Activated CD4-positive, alpha-beta T cell treated with anti-CD3 and anti-CD28 coated beads, Interleukin-10, Interleukin-2, amounts not matched to agents 100 ng/mL and 50 ng/mL, durations not matched to agents 16 hours and 8 hours (primary cell): Measurements from ENCODE around the gene ZBTB39.
A peak's percentile ranks its signal among the peaks of the same experiment; 100 is the strongest.
"Not testable (repeated sequence)": the region's sequence is repeated elsewhere in the genome, so short reads cannot be mapped to it uniquely, and the experiment has no call there.

Experiments used
- DNase-seq: peaks from one replicate; pipeline ENCODE4 v3.0.0-alpha.2; 2020

Gene ZBTB39

DNA sequence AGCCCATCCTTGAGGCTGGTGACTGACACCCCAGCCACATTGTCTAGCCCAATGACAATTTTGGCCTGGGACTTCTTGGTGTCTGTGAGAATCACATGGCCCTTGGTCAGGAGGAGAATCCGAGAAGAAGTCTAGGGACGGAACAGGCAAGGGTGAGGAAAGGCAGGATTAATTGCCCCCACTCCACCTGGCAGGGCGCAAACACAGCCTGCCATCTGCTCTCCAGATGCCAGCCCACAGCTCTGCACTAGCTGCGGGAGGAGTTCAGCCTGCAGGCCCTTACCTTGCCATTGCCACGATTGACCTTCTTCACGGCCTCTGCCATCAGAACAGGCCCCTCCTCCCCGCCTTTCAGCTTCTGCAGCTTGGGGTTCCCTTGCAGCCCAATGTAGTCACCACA lies 23.1 kb upstream of the ZBTB39 start:
- no peak for DNase-seq

DNA sequence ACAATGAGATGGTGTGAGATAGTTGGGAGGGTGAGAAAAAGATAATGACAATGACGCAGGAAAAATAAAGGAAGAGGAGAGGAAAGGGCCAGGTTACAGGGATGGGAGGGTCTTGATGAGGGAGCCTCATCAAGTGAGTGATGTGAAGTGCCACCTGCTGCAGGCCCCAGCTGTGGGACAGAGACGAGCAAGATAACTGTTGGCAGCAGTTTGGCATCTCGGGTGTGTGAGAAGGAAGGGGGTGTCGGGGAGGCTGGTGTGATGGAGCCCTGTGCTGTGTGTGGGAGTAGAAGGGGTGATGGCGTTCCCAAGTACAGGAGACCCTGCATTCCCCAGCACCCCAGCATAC lies 21.4 kb upstream of the ZBTB39 start:
- DNase-seq = no peak

DNA sequence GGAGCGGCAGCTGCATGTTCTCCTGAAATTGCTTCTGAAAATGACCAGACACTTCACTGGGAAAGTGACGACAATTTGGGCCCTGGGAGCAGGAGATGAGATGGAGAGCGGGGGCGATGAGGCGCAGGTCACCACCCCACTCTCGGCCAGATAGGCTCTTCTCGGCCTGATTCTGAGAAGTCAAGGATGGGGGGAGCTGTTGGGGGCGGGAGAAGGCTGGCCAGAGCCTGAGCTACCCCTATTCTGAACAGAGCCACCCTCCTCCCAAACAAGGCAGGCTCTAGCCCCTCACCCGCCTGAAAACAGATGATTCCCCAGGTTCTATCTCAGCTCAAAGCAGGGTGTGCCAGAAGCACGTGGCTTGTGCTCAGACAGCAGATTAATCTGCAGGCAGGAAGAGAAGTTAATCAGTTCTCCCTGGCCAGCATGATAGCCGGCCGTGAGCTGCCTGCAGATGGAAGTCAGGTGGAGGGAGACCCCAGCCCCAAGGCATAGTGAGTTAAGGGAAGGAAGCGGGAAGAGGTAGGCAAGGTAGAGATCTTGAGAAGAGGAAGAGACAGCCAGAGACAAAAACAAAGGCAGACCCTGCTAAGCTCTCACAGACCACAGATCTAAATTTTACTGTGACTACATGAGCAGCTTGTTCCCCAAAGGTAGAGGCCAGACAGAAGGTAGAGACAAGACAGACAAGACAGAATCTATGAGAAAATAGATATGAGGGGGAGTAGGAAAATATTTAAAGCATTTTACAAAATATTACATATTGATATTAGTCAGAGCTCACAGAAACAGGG lies 20.9 kb upstream of the ZBTB39 start:
- DNase-seq = no peak

DNA sequence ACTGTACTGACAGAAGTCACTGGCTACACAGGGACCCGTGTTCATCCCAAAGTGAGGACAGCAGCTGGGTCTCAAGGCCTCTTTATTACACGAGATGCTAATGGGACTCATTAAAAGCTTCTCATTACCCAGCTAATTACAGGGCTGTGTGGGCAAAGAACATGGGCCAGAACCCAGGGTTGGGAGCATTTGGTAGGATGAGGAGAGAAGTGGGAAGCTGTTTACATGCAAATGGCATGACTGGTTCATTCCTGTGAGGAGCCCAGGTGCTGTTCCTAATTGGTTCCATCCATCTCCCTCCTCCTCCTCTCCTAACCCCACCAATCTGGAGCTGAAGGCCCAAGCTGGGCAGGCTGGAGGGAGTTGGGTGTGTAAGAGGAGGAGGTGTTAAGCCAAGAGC lies 18.9 kb upstream of the ZBTB39 start:
- DNase-seq = no peak

DNA sequence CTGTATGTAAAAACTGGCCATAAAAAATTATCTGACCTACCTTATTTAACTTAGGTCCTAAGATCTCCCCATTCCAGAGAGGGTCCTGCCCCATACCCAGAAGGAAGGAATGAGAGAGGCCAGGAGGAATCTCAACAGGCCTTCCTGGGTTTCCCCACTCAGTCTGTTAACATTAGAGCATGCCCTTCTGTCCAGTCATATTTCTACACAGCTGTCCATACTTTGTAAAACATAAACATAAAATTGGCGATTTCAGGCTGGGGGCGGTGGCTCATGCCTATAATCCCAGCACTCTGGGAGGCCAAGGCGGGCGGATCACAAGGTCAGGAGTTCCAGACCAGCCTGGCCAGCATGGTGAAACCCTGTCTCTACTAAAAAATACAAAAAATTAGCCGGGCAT lies 16.0 kb upstream of the ZBTB39 start:
- not testable (repeated sequence) for DNase-seq

DNA sequence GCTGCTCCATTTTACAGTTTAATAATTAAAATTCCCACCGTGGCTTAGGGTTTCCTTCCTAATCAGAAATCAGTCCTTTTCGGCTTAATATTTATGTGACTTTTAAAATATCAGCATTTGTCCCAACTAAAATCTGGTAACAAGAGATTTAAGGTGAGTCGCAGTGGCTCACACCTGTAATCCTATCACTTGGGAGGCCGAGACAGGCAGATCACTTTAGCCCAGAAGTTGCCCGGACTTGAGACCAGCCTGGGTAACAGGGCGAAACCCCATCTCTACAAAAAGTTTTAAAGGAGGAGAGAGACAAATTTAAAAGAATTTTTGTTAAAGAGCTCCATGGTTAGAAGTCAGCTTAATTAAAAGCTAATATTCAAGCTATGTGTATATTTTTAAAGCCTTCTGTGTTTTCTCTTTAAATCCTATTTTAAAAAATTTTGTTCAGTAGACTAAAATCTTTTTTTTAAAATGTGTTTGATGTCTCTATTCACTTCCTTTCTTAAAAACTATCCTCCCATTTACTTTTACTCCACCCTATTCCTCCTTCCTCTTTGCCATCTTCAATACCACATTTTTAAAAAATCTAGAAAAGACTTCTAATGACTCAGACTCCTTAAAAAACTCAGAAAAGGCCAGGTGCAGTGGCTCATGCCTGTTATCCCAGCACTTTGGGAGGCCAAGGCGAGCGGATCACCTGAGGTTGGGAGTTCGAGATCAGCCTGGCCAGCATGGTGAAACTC lies 13.8 kb upstream of the ZBTB39 start:
- DNase-seq = no peak

DNA sequence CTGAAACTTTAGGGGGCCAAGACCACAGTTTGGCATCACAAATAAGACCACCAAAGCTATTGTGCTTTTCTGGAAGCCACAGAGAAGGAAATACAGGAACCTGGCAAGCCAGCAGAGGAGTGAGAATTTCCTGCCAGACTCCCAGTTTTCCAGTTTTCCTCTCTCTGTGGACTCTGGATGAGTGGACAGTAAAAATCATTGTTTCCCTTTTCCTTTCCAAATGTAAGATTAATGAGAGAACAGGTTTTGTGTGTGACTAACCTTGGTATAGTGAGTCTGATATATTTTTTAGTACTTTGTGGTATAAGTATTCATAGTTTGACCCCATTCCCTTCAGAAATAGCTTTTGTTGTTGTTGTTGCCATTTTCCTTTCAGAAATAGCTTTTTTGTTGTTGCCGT lies 12.6 kb upstream of the ZBTB39 start:
- no peak for DNase-seq

DNA sequence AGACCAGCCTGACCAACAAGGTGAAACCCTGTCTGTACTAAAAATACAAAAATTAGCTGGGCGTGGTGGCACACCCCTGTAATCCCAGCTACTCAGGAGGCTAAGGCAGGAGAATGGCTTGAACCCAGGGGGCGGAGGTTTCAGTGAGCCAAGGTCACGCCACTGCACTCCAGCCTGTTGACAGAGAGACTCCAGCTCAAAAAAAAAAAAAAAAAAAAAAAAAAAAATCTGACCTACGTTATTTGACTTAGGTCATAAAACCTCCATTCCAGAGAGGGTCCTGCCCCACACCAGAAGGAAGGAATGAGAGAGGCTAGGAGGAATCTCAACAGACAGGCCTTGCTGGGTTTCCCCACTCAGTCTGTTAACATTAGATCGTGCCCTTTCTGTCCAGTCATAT lies 12.0 kb upstream of the ZBTB39 start:
- not testable (repeated sequence) for DNase-seq

DNA sequence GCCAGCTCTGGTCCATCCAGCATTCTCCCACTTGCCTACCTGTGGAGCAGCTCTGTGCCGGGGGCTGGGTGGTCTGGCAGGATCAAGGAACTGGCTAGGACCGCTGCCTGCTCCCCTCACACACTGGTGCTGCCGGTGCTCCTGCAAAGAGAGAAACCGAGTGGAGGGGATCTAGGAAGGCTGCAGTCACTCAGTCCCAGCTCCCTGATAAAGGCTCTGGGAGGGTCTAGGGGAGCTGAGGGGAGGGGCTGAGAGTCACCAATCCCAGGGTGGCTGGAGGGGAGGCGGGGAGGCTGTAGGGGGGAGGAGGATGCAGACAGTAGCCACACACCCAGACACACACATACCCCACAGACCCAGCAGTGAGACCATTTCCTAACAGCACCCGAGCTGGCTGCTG lies 10.0 kb upstream of the ZBTB39 start, which contains the start of gene TAC3:
Gene TAC3, minus strand, starts transcription at position 182 of the 400 bp plus-strand sequence. CDS start 732 bp downstream, outside the sequence.
- DNase-seq = no peak

DNA sequence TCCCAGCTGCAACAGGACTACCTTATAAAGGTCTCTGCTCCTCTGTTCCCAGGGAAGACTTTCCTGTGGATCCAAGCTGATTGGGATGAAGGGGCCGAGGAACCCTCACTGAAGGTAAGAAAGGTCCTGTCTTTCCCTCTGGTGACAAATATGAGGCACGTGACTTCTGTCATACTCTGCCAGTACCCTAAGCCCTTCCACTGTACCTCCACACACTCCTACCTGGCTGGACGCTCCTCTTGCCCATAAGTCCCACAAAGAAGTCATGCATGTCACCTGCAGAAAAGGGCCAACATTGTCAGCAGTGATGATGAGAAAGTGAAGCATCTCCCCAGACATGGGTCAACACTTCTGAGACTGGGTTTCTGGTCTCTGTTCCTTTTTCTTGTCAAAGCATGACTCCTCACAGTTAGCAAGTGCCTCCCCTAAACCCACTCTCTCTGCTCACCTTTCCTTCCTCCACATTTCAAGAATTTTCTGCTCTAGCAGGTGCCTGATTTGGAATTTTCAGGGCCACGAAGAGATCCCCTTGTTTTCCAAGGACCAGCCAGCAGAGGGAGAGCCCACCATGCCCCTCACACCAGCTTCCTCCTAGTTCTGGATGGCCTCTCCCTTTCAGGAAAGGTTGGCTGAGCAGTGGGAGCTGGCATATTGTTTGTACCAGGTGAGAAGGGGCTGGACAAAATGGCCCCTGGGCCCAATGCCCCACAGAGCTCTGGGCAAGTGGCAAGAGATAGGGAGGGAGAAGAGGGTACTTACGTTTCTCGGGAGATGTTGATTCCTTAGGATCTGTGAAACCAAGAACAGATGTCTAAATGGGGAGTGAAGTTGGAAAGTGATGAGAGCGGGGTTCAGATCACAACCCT lies 6.5 kb upstream of the ZBTB39 start:
- DNase-seq = no peak

DNA sequence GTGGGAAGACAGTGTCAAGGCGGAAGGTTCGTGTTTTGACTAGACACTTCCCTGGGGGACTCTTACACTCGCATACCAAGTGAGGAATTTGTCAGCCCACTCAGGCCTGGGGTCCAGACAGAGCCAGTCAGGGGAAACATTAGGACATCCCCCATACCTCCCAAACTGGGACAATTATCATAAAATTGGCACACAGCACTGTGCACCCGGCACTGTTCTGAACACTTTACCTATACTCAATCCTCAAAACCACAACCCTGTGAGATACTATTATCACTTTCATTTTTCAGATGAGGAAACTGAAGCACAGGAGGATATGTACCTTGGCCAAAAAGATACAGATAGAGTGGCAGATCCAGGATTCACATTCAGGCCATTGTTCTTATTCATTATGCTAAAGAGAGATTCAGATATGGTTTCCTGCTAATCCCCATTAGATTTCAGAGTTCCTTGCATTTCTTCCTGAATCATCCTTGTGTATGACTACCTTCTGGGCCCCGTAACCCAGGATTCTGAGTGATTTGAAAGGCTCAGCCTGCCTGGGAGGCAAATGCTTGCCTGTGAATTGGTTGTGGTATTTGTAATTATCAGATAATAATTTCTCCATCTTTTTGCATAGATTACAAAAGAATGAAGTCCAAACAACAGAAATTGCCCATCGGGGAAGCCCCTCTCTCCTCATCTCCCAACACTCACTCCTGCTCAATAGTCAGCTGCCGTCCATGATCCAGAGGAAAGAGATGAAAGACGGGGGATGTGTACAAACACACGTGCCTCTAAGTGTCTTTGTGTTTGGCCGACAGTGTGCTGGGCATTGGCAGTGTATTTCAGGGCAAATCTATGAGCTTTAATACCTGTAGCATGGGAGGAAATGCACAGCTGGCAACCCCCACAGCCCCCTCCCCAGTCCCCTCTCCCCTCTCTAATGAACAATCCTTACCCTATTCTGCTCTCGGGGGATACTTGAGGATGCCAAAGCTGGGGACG lies 5.4 kb upstream of the ZBTB39 start:
- DNase-seq = peak; percentile 55

DNA sequence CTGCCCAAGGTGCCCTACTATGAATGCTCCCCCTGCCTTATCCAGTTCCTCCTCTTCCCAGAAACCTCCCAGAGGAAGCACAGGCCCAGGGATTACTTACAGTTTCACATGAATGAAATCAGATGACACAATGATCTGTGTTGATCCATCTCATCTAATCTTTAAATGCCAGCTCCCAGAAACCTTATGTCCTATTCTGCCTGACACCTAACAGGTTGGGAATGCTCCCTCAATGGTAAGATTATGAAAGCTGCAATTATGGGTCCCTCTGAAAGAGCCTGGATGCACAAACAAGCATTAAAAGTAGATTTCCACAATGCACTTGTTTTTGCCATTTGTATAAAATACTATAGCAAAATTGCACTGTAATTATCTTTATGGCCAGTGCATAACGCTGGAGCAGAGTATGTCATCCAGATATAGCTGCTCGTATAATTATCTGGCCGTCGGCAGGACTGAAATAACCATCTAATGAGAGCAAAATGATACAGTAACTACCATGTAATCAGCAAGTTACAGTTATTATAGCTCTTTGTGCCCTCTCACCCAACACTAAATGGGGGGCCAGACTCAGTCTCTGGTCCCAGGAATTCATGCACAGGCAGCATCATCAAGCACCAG lies 4.4 kb upstream of the ZBTB39 start:
- no peak for DNase-seq

DNA sequence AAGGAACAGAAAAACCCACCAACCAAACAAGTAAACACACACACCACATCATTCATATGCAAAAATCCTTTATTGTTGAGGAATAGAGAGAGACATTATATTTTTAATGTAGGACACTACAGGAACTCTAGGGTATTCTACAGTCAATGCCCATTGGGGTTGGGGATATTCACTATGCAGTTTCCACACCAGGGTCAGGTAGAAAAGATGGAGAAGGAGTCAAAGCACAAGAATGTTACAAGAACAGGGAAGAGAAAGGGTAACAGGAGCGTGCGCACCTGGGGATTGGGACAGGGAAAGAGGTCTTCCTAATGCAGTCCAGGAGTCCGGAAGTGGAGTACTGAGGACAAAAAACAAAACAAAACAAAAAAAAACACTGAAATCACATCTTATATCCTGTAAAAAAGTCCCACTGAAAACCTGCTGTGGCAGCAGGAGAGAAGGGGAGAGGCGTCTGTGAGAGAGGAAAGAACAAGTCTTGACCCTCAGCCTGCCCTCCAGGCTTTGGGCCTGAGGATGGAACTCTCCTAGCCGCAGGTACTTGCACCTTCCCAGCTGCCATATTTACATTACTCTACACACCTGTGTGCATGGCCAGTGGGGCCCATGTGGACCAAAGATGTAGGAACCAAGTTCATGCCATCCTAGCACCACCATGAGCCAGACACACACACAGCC lies 3.7 kb upstream of the ZBTB39 start:
- DNase-seq = no peak

DNA sequence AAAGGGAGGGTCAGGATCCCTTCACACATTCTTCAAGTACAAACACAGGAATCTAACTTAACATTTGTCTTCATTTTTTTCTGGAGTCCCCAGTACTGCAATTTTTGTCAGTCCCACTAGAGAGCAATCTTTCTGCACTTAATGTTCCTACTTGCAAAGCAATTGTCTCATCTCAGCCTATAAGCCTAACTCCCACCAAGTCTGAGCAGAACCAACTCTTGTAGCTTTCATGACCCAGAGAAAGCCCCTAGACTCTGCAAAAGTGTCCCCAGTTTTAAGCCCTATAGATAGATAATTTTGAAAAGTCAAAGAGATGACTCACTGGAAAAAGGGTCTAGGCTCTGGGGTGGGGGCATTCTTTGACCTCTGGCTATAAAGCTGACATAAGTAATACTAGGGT lies 1.8 kb upstream of the ZBTB39 start:
- DNase-seq = peak; percentile 68

DNA sequence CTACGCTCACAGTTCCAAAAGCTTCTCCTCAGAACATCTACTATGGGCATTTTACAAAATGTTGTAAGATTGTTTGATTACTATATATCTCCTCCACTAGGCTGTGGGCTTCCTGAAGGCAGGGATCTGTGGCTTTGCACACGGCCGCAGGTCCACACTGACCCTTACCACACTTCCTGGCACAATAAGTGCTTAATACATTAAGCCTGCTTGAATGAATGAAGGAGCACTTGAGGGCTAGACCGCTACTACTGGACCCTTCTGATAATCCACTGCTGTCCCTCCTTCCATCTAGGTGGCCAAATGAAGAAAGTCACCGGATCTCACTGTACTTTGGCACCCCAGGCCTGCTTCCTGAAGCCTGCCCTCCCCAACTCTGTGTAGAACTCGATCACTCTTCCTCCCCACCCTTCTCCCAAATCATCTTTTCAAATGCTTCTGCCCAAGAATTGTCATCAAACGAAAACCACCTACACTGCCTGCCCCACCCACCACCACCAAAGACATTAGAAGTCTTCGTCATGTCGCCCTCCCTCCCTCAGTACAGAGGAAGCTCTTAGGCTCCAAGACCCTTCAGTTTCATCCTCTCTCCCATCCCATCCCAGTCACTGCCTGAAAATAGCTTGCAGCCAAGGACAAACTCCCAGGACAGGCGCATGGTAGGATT lies 596 bp upstream of the ZBTB39 start:
- DNase-seq = no peak

DNA sequence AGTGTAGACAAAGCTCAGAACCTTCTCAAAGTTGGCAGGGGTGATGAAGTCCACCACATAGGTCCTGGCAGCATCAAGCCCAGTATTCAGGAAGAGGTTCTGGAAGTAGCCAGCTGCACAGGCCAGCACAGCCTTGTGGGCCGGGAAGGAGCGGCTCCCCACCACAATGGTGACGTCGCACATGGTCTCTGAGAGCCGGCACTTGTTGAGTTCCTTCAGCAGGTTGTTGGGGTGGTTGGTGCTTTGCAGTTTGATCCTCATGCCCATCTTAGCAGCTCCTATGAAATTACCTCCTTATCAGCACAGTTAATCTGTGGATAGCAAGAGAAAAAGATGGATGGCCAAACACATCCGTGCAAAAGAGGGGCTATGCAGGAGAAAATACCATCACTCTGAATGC lies 1.7 kb downstream of the ZBTB39 start:
- DNase-seq = no peak

DNA sequence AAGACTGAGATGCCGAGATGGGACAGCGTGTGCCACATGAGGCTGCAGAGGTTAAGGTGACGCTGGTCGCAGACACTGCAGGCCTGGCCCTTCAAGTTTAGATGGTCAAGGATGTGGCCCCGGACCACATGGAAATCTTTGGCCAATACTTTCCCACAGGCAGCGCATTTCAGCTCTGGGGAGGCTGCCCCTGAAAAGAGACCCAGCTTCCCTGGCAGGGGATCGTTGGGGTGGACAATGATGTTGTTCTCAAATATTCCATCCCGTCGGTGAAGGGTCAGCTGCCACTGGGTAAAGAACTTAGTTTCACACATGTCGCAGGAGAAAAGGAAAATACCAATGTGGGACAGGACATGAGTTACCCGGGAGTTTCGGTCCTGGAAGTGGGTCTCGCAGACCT lies 3.0 kb downstream of the ZBTB39 start:
- no peak for DNase-seq

DNA sequence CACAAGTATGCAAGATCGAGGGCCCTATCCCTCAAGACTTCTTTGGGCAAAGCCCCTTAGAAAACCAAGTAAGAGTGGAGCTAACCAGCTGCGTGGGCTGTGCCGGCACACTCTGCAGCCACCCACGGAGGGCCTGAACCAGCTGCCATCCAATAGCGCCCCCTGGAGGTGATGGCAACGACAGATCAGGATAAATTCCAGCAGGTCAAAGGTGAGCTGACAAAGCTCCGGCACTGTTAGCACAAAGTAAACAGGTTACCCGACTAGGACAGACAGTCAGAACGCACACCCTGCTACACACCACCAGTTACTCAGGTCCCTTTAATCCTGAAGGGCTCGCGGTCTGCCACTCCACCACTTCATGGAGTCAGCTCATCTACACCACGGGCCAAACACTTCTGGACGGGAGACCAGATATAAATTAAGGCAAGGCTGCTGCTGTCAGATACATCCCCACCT lies 4.9 kb downstream of the ZBTB39 start:
- peak; percentile 81 for DNase-seq

DNA sequence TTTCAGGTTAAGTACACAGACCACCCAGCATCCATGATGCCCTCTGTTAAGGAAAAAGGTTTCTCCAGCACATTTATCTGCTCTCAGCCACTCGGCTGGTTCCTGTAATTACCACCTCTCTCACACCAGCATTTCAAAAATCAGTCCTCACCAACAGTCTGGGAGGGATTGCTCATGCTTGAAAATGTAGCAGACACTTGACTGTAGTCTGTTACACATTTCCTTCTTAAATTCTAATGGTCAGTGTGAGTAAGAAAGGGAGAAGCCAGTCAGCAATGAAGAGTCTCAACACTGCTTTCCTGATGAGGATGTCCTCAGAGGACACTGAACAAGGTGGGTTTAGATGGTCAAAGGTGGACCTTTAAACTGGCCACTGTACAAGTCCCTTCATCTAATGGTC lies 6.0 kb downstream of the ZBTB39 start:
- DNase-seq = peak; percentile 39

DNA sequence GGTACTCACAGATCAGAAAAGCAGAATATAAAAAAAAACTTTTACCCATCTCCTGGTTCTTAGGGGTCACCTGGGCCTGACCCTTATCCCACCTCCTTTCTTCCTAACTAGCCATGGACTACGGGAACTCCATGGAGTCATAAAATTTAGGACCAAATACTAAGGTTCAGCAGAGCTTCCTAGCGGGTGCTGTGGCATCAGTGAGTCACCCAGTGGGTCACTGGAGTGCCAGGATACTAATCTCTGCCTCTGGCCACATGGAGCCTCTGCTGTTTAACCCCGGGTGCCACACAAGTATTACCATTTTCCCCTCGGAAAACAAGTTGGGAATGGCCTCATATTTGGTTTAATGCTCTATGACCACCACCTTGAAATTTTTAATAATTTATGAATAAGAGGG lies 6.9 kb downstream of the ZBTB39 start:
- no peak for DNase-seq
